Body of pancreas (tissue), 4 donors: Measurements from ENCODE around the gene DPY19L1.

ENCODE experiments used
- POLR2A ChIP-seq, 3 donors: fragments of 450-650 bp; IDR thresholded peaks; one replicate each; pipeline ENCODE4 v1.6.1; 2016; ENCODE audit warnings: antibody characterized with exemption in 3 of 3, mild to moderate bottlenecking in 2 of 3
- TF ChIP-seq, protein P1 (sequence below), 7 experiments: fragments of 450-650 bp in 4 of 7; fragments of 200-600 bp in 3 of 7; sonication (generic) in 3 of 7; IDR thresholded peaks; one replicate each; pipeline ENCODE4 v1.5.1; 2016 to 2019; ENCODE audit warnings: antibody characterized with exemption in 7 of 7

- TF ChIP-seq, protein P1, sequence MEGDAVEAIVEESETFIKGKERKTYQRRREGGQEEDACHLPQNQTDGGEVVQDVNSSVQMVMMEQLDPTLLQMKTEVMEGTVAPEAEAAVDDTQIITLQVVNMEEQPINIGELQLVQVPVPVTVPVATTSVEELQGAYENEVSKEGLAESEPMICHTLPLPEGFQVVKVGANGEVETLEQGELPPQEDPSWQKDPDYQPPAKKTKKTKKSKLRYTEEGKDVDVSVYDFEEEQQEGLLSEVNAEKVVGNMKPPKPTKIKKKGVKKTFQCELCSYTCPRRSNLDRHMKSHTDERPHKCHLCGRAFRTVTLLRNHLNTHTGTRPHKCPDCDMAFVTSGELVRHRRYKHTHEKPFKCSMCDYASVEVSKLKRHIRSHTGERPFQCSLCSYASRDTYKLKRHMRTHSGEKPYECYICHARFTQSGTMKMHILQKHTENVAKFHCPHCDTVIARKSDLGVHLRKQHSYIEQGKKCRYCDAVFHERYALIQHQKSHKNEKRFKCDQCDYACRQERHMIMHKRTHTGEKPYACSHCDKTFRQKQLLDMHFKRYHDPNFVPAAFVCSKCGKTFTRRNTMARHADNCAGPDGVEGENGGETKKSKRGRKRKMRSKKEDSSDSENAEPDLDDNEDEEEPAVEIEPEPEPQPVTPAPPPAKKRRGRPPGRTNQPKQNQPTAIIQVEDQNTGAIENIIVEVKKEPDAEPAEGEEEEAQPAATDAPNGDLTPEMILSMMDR (IDR thresholded peaks at IDR 0.05), result no peak
- TF ChIP-seq POLR2A (IDR thresholded peaks at IDR 0.05), result no peak
These were observed 157.4 kb downstream of the DPY19L1 start for GRCh38 chr7:34879871-34880270.
